Lower leg skin (tissue), 4 donors: ENCODE results near the gene PKN2. TPM values are rescaled to one million over a fixed set of nuclear protein-coding genes. Genes with fewer than 3 reads are reported as not detected.
A peak's percentile ranks its signal among the peaks of the same experiment; 100 is the strongest.

Experiments
- DNase-seq, 2 donors: peaks; one replicate each; pipeline ENCODE4 v3.0.0-alpha.2; 2019; ENCODE audit warnings: low spot score in 2 of 2
- H3K4me3 ChIP-seq: fragments of 200-600 bp; sonication (generic); 2 replicates; pipeline ENCODE4 v1.5.1; 2017; ENCODE audit warnings: mild to moderate bottlenecking, low read depth; ENCODE audit not compliant: poor library complexity, severe bottlenecking
- CTCF ChIP-seq, 3 donors: fragments of 450-650 bp; IDR thresholded peaks; one replicate each; pipeline ENCODE4 v1.5.1; 2016; ENCODE audit warnings: antibody characterized with exemption in 3 of 3, mild to moderate bottlenecking in 3 of 3, moderate library complexity in 2 of 3
- POLR2A ChIP-seq, 2 donors: fragments of 450-650 bp; IDR thresholded peaks; one replicate each; pipeline ENCODE4 v1.6.1; 2016 to 2017; ENCODE audit warnings: antibody characterized with exemption in 2 of 2, mild to moderate bottlenecking in 1 of 2, moderate library complexity in 1 of 2
- WGBS, 2 donors: methylation state at CpG; one replicate each; pipeline ENCODE4 v1.1.5; 2018; 5-methylcytosine and 5-hydroxymethylcytosine counted together
- intact Hi-C: fragments of 100-400 bp; cut with DNase I; formaldehyde crosslinking; loops from one replicate; pipeline ENCODE4 v1.15.0; 2023; ENCODE audit warnings: low total_unique reads
- total RNA-seq, 4 donors: library from RNA; depleted of rRNA; stranded (reverse); fragments of >200 nt; gene quantifications; one replicate each; pipeline ENCODE4 v1.1.0, GENCODE V29; 2016

PKN2 gene
- total RNA-seq, result 10 to 100 TPM; 25.1 to 34.6 (median 29.8) TPM

GRCh38 chr1:88683541-88684481, at the start of gene PKN2:
PKN2 (plus strand) TSS chr1:88684273; CDS start chr1:88684581, 308 bp downstream.
- peak within 1 kb of the TSS; percentile 92 for H3K4me3 ChIP-seq
- intact Hi-C loops, result no loop called here
- TF ChIP-seq POLR2A (IDR thresholded peaks at IDR 0.05) (peak in 1 of 2 donors; percentile 27), CTCF (IDR thresholded peaks at IDR 0.05) (no peak)
- DNase-seq, result peak; percentile 96 to 99
- WGBS, 2 donors, result 0 to 1% methylated on average over 51 to 66 of the region's 66 CpGs

- TF ChIP-seq CTCF (IDR thresholded peaks at IDR 0.05) (no peak), POLR2A (IDR thresholded peaks at IDR 0.05) (no peak)
- WGBS, 2 donors, result 83 to 92% methylated on average over 1 of the region's 1 CpG
- no peak overlapping the region for H3K4me3 ChIP-seq
- intact Hi-C loops, result no loop called here
- no peak for DNase-seq
Observed at GRCh38 chr1:88634538-88634937, 49.5 kb upstream of the PKN2 start.

- TF ChIP-seq CTCF (IDR thresholded peaks at IDR 0.05), result no peak
Observed at GRCh38 chr1:88640060-88640459, 44.0 kb upstream of the PKN2 start.

GRCh38 chr1:88645886-88646285, 38.2 kb upstream of the PKN2 start:
- no peak for DNase-seq
- TF ChIP-seq POLR2A (IDR thresholded peaks at IDR 0.05), result no peak
- TF ChIP-seq CTCF (IDR thresholded peaks at IDR 0.05), result no peak
- no peak overlapping the region for H3K4me3 ChIP-seq
- intact Hi-C loops, result no loop called here

More at GRCh38 chr1:88640060-88640459, 44.0 kb upstream of the PKN2 start:
- DNase-seq, result no peak
- H3K4me3 ChIP-seq, result no peak overlapping the region
- intact Hi-C loops, result no loop called here
- 83 to 86% methylated on average over 1 of the region's 1 CpG for WGBS, 2 donors

- intact Hi-C loops, result no loop called here
Observed at GRCh38 chr1:88646476-88647248, 37.4 kb upstream of the PKN2 start.

More at GRCh38 chr1:88646476-88647248, 37.4 kb upstream of the PKN2 start:
- TF ChIP-seq POLR2A (IDR thresholded peaks at IDR 0.05) (no peak), CTCF (IDR thresholded peaks at IDR 0.05) (no peak)
- no peak overlapping the region for H3K4me3 ChIP-seq
- no peak for DNase-seq
